A172 (cell line): ENCODE measurements around the gene LCN12. TPM values are rescaled to one million over a fixed set of nuclear protein-coding genes. Genes with fewer than 3 reads are reported as not detected.

Experiments
- DNase-seq: peaks from one replicate; pipeline ENCODE4 v3.0.0-alpha.2; 2015; ENCODE audit warnings: low spot score
- total RNA-seq: library from RNA; depleted of rRNA; stranded (reverse); fragments of >200 nt; shearing (Covaris generic); gene quantifications from 2 replicates; pipeline ENCODE4 v1.2.3, GENCODE V29; 2014

Gene LCN12
- total RNA-seq, 1 experiment from 2014 or later = 2.2 TPM

- no peak for DNase-seq
These were observed 6.5 kb upstream of the LCN12 start for GRCh38 chr9:136945333-136946227.

- DNase-seq = no peak
These were observed 5.6 kb upstream of the LCN12 start for GRCh38 chr9:136946228-136947027.

- DNase-seq = no peak
These were observed 4.8 kb upstream of the LCN12 start for GRCh38 chr9:136947028-136947891.

GRCh38 chr9:136947955-136948510, 4.0 kb upstream of the LCN12 start:
- DNase-seq = peak; percentile 69

- no peak for DNase-seq
These were observed 2.7 kb upstream of the LCN12 start for GRCh38 chr9:136949239-136949816.

- DNase-seq = peak; percentile 95
These were observed 2.0 kb upstream of the LCN12 start for GRCh38 chr9:136949817-136950655.

GRCh38 chr9:136950656-136951276, 1.3 kb upstream of the LCN12 start:
- DNase-seq = peak; percentile 28

- DNase-seq = no peak
These were observed 313 bp downstream of the LCN12 start for GRCh38 chr9:136952321-136952850.

GRCh38 chr9:136952876-136953770, 1.1 kb downstream of the LCN12 start:
- DNase-seq = no peak

GRCh38 chr9:136953771-136954269, 1.7 kb downstream of the LCN12 start:
- DNase-seq = no peak

GRCh38 chr9:136954270-136955083, 2.4 kb downstream of the LCN12 start:
- no peak for DNase-seq

- DNase-seq = no peak
These were observed 3.3 kb downstream of the LCN12 start for GRCh38 chr9:136955202-136955942.

GRCh38 chr9:136955943-136956335, 3.9 kb downstream of the LCN12 start:
- no peak for DNase-seq

GRCh38 chr9:136956604-136957003, 4.5 kb downstream of the LCN12 start:
- no peak for DNase-seq

- no peak for DNase-seq
These were observed 5.4 kb downstream of the LCN12 start for GRCh38 chr9:136957461-136957860.

- DNase-seq = no peak
These were observed 5.8 kb downstream of the LCN12 start for GRCh38 chr9:136957901-136958300.

- no peak for DNase-seq
These were observed 6.4 kb downstream of the LCN12 start for GRCh38 chr9:136958473-136958872.
